Heart right ventricle (tissue), 16 donors: ENCODE measurements around the gene SLC14A1. TPM values are rescaled to one million over a fixed set of nuclear protein-coding genes. Genes with fewer than 3 reads are reported as not detected.
A peak's percentile ranks its signal among the peaks of the same experiment; 100 is the strongest.

Source experiments
- ATAC-seq, 8 donors: fragments of 200-7000 bp; cut with Tn5 transposase; one replicate each; pipeline ENCODE4 v1.9.1; 2020; ENCODE audit warnings: mild to moderate bottlenecking in 8 of 8, moderate library complexity in 8 of 8, moderate number of reproducible peaks in 1 of 8
- DNase-seq, 2 donors: peaks; one replicate each; pipeline ENCODE4 v3.0.0-alpha.2; 2020
- H3K27ac ChIP-seq, 10 donors: fragments of 200-600 bp; sonication (generic) in 2 of 10; one replicate each; pipeline versions ENCODE4 v1.5.0 to v1.8.0; 2020 to 2022; ENCODE audit warnings: mild to moderate bottlenecking in 3 of 10
- H3K27me3 ChIP-seq, 7 donors: fragments of 200-600 bp; one replicate each; pipeline ENCODE4 v1.8.0; 2021 to 2022; ENCODE audit warnings: mild to moderate bottlenecking in 2 of 7
- H3K36me3 ChIP-seq, 9 donors: fragments of 200-600 bp; sonication (generic) in 1 of 9; one replicate each; pipeline versions ENCODE4 v1.5.0 to v1.8.0; 2020 to 2022; ENCODE audit warnings: mild to moderate bottlenecking in 2 of 9
- H3K4me1 ChIP-seq, 9 donors: fragments of 200-600 bp; sonication (generic) in 1 of 9; one replicate each; pipeline versions ENCODE4 v1.5.0 to v1.8.0; 2020 to 2022; ENCODE audit warnings: mild to moderate bottlenecking in 4 of 9
- H3K4me3 ChIP-seq, 10 donors: fragments of 200-600 bp; sonication (generic) in 2 of 10; one replicate each; pipeline versions ENCODE4 v1.5.0 to v1.8.0; 2020 to 2022; ENCODE audit warnings: mild to moderate bottlenecking in 7 of 10, moderate library complexity in 2 of 10
- H3K9me3 ChIP-seq, 11 donors: fragments of 200-600 bp in 10 of 11; sonication (generic) in 2 of 11; one replicate each; pipeline versions ENCODE4 v1.5.0 to v1.8.0; 2013 to 2022; ENCODE audit warnings: mild to moderate bottlenecking in 2 of 11, control low read depth in 1 of 11, moderate library complexity in 1 of 11
- WGBS, 2 donors: extraction: QIAGEN DNeasy Blood & Tissue Kit; methylation state at CpG; one replicate each; pipeline ENCODE4 v1.1.7; 2013; ENCODE audit warnings: inconsistent platforms in 1 of 2; 5-methylcytosine and 5-hydroxymethylcytosine counted together
- intact Hi-C, 10 donors: fragments of 100-400 bp; cut with DNase I; formaldehyde crosslinking; loops; one replicate each; pipeline versions ENCODE4 v1.11.1 to v1.14.2; 2022
- polyA plus RNA-seq, 2 donors: library from polyadenylated mRNA; stranded (reverse); fragments of 200-250 nt; gene quantifications; one replicate each; pipeline ENCODE4 v1.2.3, GENCODE V29; 2013
- total RNA-seq, 10 donors: library from RNA; stranded (reverse); fragmentation: NEBNext Ultra II Directional in 3 of 10; extraction: Animal tissue kit (Norgen Biotek cat#: 25700) in 3 of 10; gene quantifications; one replicate each; pipeline versions ENCODE4 v1.2.1 to v1.2.4, GENCODE V29; 2021 to 2023
- TF ChIP-seq, protein P1 (sequence below), 9 donors: fragments of 200-600 bp; sonication (generic) in 2 of 9; IDR thresholded peaks; one replicate each; pipeline versions ENCODE4 v1.5.0 to v1.8.0; 2021 to 2022; ENCODE audit warnings: antibody characterized with exemption in 9 of 9, mild to moderate bottlenecking in 5 of 9, moderate library complexity in 1 of 9
- donor health status: Arrhythmogenic right ventricular cardiomyopathy.
- donor health status: ischemic (EF 13 %, LVEDD 7.1; RV severe dilation, severe dysfunction).
- donor health status: healthy with polysubstance abuse.
- donor health status: DM: no; HTN: yes; CAD: no.
- donor health status: DM: no; HTN: no; CAD: no.
- donor health status: ischemic (EF 25% LVEDD 6.9; RV normal size, moderate dysfunction).
- donor health status: ischemic (EF 25% LVEDD 5.7; RV mildly dilated, moderate dysfunction).
- donor health status: healthy.
- donor health status: DM: yes; HTN: yes; CAD: no.
- donor health status: Ischemic cardiomyopathy.
- donor health status: ischemic (EF 35%, LVEDD 5.7; RV mildly dilated, moderate dysfunction).
- donor health status: nonischemic (EF 11% LVEDD 7.7; RV severe dilation, severe dysfunction).
- donor health status: DM: yes; HTN: yes; CAD: no.
- donor health status: PGD.
- donor health status: ischemic (EF 29% LVEDD 5.4; RV normal size, mild dysfunction).
- donor health status: nonischemic (EF 23%, LVEDD 6.1; RV moderate dilation, normal function).

The SLC14A1 gene
- total and polyA plus RNA-seq, 12 donors: 5.6 to 29.7 (median 12.7) TPM

DNA sequence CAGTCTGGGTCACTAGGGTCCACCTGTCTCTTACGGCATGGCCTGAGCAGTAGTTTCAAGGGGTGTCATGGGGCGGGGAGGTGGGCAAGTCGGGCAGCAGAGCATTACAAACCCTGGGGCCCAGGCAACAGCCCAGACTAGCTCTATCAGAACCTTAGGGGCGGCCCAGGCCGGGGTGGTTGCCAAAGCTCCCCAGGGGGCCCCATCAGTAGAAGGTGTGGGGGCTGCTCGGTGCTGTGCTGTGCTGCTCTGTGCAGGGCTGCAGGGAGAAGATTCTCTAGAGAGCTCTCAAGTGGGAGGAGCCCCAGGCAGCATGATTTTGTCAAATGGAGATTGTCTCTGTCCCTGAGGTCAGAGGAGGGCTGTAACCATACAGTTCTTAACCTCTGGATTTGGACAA lies 36.4 kb upstream of the SLC14A1 start:
- peak overlapping the region in 1 of 10 donors; percentile 22 for H3K4me3 ChIP-seq
- H3K36me3 ChIP-seq: no peaks in the 10 kb centered on the region
- WGBS, 2 donors: 61 to 63% methylated on average over 6 of the region's 6 CpGs
- H3K27ac ChIP-seq: peak overlapping the region in 1 of 10 donors; percentile 53
- DNase-seq (no peak), ATAC-seq (peak in 2 of 8 donors; percentile 16 to 43)
- intact Hi-C loops: loop anchor here in 4 of 10 donors (2.0 to 10.0 kb wide), 4 partner anchors 193 to 377 kb away; no protein-coding TSS in a partner anchor
- H3K9me3 ChIP-seq: no peaks in the 10 kb centered on the region
- H3K4me1 ChIP-seq: peaks cover 0 to 31% (median 0%) of the 10 kb centered on the region in 9 donors
- TF ChIP-seq, protein P1, sequence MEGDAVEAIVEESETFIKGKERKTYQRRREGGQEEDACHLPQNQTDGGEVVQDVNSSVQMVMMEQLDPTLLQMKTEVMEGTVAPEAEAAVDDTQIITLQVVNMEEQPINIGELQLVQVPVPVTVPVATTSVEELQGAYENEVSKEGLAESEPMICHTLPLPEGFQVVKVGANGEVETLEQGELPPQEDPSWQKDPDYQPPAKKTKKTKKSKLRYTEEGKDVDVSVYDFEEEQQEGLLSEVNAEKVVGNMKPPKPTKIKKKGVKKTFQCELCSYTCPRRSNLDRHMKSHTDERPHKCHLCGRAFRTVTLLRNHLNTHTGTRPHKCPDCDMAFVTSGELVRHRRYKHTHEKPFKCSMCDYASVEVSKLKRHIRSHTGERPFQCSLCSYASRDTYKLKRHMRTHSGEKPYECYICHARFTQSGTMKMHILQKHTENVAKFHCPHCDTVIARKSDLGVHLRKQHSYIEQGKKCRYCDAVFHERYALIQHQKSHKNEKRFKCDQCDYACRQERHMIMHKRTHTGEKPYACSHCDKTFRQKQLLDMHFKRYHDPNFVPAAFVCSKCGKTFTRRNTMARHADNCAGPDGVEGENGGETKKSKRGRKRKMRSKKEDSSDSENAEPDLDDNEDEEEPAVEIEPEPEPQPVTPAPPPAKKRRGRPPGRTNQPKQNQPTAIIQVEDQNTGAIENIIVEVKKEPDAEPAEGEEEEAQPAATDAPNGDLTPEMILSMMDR (IDR thresholded peaks at IDR 0.05): no peak
- peaks cover 0 to 10% (median 3%) of the 10 kb centered on the region in 7 donors for H3K27me3 ChIP-seq

DNA sequence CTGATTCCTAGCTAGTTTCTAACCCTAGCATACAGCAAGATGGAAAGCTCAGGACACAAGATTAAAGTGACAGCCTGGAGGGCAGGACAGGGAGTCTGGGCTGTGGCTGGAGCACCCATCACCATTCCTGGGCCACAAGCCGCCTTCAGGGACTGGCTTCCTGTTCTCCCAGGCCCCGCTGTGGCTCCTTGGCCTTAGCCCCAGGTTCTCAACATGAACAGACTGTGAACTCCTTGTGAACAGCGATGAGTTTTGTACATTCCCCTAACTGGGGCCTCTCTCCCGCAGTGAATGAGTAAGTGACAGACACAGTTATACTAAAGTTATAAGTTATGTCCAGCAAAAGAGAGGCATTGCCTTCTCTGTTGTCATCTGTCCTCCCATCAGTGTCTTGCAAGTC lies 35.9 kb upstream of the SLC14A1 start:
- Histone ChIP-seq H3K4me1 (peaks cover 0 to 30% (median 0%) of the 10 kb centered on the region in 9 donors), H3K36me3 (no peaks in the 10 kb centered on the region), H3K27ac (peak overlapping the region in 1 of 10 donors; percentile 53), H3K9me3 (no peaks in the 10 kb centered on the region), H3K27me3 (peaks cover 0 to 10% (median 3%) of the 10 kb centered on the region in 7 donors), H3K4me3 (no peak overlapping the region)
- no peak for ATAC-seq
- intact Hi-C loops: loop anchor here in 4 of 10 donors (2.0 to 10.0 kb wide), 4 partner anchors 193 to 377 kb away; no protein-coding TSS in a partner anchor
- DNase-seq: no peak
- 71 to 81% methylated on average over 4 of the region's 4 CpGs for WGBS, 2 donors
- TF ChIP-seq, protein P1 (IDR thresholded peaks at IDR 0.05): no peak

DNA sequence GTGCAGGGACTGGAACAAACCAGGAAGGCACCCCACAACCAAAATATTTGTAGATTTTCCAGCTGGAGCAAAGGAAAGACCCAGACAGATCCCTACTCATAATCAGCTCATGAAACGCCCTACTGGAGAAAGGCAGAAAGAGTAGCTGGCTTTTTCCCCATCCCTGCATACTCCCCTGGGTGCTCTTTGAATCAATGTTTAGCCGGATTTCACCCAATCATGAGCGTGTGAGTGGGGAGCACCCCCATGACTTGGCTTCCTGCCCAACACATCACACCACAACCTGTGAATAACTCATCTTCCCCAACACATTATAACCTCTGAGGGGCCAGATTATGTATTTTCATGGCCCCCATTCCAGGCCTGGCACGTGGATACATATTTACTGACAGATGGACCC lies 35.1 kb upstream of the SLC14A1 start:
- no peak for ATAC-seq
- Histone ChIP-seq H3K4me1 (peaks cover 0 to 26% (median 0%) of the 10 kb centered on the region in 9 donors), H3K9me3 (no peaks in the 10 kb centered on the region), H3K4me3 (no peak overlapping the region), H3K36me3 (no peaks in the 10 kb centered on the region), H3K27me3 (peaks cover 0 to 10% (median 3%) of the 10 kb centered on the region in 7 donors), H3K27ac (no peak overlapping the region)
- 71 to 83% methylated on average over 4 of the region's 4 CpGs for WGBS, 2 donors
- TF ChIP-seq, protein P1 (IDR thresholded peaks at IDR 0.05): no peak
- intact Hi-C loops: loop anchor here in 4 of 10 donors (2.0 to 10.0 kb wide), 4 partner anchors 192 to 376 kb away; no protein-coding TSS in a partner anchor
- no peak for DNase-seq

DNA sequence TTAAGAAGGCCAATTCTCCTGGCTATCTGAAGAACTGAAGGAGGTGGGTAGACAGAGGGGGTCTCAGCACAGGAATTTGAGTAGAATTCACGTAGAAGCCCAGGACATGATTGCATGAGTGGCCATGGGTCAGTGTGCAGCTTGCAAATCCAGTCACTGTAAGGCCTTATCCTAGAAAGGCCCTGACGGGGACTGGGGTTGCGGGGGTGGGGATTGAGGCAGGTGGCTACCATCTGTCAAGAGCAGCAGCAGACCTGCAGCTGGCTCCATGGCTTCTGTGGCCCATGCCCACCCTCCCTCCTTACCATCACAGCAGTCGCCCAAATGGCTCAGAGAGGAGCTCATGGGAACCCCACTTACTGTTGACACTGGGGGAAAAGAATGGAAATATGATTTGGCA lies 34.6 kb upstream of the SLC14A1 start:
- ATAC-seq (no peak), DNase-seq (no peak)
- no peaks in the 10 kb centered on the region for H3K9me3 ChIP-seq
- no peak overlapping the region for H3K27ac ChIP-seq
- H3K27me3 ChIP-seq: peaks cover 0 to 10% (median 3%) of the 10 kb centered on the region in 7 donors
- H3K36me3 ChIP-seq: no peaks in the 10 kb centered on the region
- TF ChIP-seq, protein P1 (IDR thresholded peaks at IDR 0.05): no peak
- intact Hi-C loops: loop anchor here in 4 of 10 donors (2.0 to 10.0 kb wide), 4 partner anchors 191 to 375 kb away; no protein-coding TSS in a partner anchor
- 78 to 79% methylated on average over 4 of the region's 4 CpGs for WGBS, 2 donors
- H3K4me3 ChIP-seq: no peak overlapping the region
- peaks cover 0 to 26% (median 0%) of the 10 kb centered on the region in 9 donors for H3K4me1 ChIP-seq
